Measurements from ENCODE around the gene AARS2.
A peak's percentile ranks its signal among the peaks of the same experiment; 100 is the strongest.

The AARS2 gene

DNA sequence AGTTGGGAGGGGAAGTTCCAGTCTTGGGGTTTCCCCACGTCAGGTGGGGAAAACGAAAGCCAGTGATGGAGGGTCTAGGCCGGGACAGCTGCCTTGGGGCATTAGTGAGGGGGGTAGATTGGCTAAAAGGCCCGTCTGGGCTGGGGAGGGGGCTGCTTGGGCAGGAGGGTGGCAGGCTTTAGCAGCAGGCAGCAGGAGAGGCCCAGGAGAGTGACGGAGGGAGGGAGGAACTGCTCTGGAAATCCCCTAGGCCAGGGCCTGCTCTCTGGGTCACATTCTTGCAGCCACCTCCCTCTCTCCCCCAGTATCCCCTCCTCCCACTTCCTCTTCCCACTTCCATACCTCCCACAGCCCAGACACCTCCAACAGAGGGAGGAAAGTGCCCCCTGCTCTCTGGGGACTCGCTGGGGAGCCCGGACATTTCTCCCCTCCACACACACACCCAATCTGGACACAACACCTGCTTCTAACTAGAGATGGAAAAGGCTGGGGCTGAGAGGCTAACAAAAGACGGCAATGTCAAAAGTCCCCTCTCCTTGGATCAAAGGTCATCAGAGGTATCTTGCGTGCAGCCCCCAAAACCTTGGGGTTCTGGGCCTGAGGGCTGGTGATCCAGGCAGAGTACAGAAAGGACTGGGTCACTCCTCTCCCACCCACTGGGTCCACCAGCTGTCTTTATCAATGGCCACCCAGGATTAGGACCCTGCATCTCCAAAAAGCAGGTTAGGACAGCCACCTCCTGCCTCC, 49.6 kb downstream of the AARS2 start:
- DNase-seq (ENCODE audit: low read depth in 2 of 2), result no peak

DNA sequence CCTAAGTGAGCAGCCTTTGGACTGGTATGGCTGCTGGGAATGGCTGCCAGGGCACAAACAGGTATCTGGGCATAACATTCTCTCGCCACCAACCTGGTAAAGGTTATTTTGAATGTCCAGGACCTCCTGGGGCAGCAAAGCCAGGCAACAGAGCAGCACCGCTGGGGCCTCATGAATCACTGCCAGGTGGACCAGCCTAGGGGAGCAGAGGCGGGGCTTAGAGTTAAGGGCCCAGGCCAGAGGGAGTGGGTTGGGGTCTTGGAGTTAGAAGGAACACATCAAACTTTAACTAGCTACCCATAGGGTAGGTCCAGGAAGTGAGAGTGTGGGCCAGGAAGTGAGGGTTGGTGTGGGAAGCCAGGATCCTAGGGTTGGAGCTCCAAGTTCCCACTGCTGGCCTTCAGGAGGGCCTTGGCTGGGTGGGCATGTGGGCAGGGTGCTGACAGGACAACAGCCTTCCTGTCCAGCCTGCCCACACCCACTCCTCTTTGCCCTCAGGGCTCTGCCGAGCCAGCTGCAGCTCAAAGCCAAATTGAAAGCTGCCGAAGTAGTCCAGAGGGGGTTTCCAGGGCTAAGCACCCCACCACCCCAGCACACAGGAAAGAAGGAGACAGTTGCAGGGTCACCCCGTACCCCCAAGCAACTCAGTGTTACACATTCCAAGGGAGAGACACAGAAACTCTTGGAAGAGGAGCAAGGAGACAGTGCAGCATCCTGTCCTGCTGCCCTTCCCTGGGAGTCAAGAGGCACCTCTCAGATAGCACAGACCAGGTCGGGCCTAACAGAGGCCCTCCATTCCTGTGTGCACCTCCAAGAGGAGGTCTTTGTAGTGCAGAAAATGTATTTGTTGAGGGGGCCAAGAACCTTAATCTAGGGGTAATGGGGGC, 50.4 kb downstream of the AARS2 start:
- no peak for DNase-seq (ENCODE audit: low read depth in 2 of 2)

DNA sequence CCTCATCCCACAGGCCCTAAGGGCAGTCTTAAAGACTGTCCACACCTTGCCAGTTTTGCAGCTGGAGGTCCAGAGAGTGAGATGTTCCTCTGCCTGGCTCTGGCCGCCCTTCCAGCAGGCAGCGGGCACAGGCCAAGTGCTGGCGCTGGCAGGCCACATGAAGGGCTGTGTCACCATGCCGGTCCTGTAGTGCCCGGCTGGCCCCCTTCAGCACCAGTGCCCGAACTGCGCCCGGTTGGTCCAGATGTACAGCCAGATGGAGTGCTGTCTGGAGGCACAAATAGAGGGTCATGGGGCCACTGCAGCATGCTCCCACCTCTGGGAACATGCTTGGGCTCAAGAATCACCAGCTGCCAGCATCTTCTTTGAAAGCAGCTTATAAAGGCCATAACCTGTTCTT, 51.6 kb downstream of the AARS2 start:
- no peak for DNase-seq (ENCODE audit: low read depth in 2 of 2)

DNA sequence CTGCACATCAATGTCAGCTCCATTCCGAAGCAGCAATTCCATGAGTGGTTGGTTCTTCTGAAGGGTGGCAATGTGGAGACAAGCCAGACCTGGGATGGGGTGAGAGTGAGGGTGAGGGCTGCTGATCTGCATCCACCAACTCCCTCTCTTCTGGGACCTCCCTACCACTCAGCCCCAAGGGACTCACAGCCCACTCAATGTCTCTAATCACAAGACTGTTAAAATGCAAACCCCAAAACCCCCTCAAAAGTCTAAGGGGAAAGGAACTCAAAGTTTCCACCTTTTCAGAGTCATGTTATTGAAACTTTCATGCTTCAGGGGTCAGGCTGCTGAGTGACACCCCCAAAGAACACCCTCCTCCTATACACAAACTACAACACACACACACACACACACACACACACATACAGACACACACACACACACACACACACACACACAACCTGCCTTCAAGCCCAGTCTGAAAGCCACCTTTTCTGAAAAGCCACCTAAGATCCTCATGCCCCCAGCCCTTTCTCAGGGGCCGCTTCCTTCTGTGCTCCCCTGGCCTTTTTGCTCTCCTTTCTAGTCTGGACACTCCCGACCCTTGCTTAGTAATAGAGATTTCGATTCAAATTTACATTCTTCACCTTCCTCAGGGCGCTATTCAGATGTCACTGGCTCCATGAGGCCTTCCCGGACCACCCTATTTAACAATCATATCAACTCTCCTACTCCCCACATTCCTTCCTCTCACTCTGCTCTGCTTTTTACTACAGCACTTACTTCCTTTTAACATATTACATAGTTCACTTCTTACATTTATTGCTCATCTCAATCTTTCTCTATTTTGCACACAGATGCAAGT, 52.5 kb downstream of the AARS2 start:
- DNase-seq (ENCODE audit: low read depth in 2 of 2), result no peak

DNA sequence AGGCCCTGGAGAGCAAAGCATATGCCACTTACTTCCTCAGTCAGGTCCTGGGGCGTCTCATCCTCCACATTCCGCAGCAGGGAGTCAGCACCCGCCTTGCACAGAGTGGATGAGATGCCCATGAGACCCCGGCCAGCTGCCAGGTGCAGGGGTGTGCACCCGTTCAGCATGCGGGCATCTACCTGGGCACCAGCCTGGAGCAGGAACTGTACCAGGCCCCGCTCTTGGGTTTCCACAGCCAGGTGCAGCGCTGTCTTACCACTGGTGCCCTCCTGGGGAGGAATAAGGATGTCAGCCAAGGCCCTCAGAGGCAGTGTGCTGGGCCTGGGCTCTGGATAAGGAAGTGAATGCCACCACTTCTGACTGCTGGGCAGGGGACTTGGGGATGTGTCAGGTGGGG, 53.1 kb downstream of the AARS2 start:
- no peak for DNase-seq (ENCODE audit: low read depth in 2 of 2)

DNA sequence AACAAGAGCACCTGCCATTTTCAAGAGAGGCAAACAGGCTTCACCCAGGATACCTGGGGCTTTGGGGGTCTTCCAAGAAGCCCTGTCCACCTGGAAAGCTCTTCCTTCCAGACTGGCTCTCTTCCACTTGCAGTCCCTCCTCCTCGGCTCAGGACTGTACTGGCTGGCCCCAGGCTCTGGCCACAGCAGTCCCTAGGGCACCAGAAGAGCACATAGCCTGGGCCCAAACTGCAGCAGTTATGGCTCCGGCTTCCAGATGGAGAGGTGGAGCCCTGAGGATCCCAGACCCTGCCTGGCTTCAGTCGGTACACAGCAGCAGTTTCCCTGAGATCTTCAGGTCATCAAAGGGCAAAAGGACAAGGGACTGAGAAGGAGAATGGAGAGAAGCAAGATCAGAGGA, 54.2 kb downstream of the AARS2 start:
- no peak for DNase-seq (ENCODE audit: low read depth in 2 of 2)

DNA sequence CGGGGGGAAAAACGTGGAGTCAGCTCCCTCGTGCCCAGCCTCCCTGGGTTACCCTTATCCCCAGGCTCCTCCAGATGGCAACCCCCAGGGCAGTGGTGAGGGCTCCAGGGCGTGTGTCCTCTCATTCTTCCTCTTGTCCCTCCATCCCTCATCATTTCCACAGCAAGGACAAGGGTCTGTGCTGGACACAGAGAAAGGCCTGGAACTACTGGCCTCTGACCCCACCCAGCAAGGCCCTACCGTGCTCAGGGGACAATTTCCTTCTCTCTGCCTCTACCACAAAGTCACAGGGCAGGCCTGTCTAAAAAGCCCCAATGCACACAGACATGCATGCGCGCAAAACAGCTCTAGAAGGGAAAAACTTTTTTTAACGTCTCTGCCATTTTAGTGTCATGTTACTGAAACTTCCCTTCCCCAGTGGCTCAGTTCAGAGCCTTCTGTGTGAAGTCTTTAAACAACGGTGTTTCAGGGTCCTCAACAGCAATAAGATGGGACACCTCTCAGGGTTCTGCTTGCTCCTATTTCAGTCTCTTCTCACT, 54.8 kb downstream of the AARS2 start:
- no peak for DNase-seq (ENCODE audit: low read depth in 2 of 2)

DNA sequence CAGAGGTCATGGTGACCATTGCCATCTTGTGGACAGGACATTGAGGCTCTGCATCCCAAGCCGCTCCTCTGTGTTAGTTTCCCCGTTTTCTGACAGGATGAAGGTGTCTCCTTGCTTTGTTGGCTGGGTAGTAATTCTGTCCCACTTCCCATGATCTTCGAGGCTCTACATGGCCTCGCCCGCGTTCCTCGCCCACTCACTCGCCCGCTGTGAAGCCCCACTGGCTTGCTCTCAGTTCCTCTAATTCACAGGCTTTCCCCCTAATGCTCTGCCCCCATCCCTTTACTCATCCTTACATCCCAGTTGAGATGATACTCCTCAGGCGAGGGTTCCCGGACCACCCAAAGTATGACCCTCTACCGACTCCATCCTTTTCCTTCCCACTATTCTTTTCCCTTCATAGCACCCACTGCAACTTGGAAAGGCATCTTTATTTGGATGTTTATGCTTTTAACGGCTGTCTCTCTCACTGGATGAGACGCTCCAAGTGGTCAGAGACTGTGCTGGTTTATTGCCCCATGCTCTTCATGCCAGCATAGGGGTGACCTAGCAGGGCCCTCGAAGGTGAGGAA, 55.3 kb downstream of the AARS2 start:
- no peak for DNase-seq (ENCODE audit: low read depth in 2 of 2)

DNA sequence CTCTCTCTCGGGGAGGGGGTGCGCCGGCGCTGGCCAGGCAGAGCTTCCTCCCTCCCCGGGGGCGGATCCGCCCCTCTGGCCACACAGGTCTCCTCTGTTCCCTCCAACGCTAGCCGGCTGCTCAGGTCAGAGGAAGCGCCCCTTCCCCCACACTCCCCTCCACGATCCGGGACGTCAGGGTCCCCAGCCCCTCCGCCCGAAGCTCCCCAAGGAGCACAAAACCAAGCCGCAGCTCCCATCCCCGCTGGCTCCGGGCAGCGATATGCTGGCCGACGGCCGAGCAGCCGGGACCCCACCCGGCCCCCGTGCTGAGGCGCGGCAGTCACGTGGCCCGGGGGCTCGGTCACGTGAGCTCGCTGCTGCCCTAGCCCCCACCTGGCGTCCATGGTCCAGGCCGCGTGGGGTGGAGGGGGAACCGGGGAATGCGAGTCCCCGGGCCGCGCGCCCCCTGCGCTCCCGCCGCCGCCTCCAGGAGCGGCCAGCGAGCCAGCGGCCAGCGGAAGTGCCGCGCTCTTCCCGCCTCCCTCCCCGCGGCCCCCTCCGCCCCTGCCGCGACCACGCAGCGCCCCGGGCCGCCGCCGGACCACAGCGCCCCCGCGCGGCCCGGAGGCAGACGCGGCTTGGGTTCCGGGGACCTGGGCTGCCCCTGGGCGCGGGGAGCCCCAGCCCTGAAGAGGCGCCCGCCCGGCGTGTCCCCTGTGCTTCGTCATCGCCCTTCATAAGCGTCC, 56.0 kb downstream of the AARS2 start, which contains the start of gene SLC35B2:
SLC35B2 (minus strand) TSS at position 504 of the 728 bp plus-strand sequence; CDS start at position 386, 118 bp downstream.
- peak; percentile 49 to 52 for DNase-seq (ENCODE audit: low read depth in 2 of 2)

DNA sequence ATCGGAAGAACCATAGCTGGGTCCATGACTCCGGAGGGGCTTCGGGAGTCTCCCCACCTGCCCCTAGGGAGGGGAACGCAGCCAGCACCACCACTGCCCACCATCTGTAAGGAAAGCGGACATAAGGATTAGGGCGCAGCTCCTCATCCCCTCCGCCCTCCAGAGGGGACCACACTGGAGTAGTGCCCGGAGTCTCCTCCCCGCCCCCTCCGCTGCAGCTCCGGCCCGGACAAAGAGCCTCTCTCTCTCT, 56.4 kb downstream of the AARS2 start:
- peak in 1 of 2 donors; percentile 28 for DNase-seq (ENCODE audit: low read depth in 2 of 2)

DNA sequence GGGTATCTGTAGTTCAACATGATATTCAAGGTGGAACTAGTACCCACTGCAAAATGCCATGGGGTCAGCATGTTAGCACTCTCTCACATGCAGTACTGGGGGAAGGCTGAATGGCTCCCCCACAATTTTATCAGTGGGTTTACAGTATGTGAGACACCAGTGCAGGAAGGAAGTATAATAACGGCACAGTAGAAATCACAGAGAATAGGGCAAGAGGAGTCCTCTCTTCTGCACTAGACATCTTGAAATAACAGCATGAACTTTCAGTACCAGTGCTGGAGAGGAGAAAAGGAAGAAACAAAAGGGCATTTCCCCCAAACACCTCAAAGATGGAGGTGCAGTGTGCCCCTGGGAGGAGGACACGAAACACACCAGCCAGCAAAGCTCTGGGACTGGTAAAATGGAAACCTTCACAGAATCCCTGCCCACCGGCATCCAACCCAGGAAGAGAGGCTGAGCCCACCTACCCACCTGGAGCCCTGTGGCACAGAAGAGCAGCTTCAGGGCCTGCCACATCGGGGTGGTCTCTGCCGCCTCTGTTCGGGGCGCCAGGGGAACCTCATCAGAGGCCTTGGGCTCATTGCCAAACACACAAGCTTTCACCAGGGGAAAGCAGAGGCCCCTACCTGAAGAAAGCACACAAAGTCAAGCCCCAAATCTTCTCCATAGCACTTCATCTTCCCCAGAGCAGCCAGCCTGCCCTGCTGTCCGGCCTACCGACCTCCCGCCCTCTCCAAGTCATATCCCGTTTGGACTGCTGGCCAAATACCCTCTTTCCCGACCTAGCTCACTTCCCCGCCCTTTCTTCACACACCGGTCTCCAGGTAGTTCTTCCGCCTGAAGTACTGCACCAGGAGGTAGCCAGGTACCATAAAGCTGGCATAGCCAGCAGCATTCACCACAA, 57.0 kb downstream of the AARS2 start:
- DNase-seq (ENCODE audit: low read depth in 2 of 2), result no peak

DNA sequence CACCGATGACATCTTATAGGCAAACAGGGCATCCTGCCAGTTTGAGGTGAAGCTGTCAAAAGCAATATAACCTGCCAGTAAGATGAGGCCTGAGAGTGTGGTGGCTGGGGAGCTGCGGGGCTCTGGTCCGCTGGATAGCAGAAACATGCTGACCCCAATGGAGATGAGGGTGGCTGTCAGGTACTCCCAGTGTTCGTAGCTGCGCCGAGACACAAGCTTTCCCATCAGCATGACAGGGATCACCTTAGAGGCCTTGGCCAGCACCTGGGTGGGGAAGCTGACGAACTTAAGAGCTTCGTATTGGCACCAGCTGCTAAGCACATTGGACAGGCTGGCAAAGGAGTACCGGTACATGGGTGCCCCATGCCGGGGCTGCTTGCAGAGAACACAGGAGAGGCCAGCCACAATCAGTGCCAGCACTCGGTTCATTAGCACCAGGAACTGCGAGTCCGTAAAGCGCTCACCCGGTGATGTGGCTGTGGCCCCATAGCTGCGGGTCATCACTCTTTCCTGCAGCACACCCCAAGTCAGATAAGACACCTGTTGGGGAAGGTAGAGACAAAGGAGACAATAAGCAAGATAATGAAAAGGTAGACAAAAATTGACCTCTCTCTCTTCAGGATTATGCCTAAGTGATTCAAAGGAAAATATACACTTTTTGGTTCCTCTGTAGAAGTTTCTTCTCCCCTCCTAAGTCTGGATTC, 57.9 kb downstream of the AARS2 start:
- peak; percentile 28 to 39 for DNase-seq (ENCODE audit: low read depth in 2 of 2)

DNA sequence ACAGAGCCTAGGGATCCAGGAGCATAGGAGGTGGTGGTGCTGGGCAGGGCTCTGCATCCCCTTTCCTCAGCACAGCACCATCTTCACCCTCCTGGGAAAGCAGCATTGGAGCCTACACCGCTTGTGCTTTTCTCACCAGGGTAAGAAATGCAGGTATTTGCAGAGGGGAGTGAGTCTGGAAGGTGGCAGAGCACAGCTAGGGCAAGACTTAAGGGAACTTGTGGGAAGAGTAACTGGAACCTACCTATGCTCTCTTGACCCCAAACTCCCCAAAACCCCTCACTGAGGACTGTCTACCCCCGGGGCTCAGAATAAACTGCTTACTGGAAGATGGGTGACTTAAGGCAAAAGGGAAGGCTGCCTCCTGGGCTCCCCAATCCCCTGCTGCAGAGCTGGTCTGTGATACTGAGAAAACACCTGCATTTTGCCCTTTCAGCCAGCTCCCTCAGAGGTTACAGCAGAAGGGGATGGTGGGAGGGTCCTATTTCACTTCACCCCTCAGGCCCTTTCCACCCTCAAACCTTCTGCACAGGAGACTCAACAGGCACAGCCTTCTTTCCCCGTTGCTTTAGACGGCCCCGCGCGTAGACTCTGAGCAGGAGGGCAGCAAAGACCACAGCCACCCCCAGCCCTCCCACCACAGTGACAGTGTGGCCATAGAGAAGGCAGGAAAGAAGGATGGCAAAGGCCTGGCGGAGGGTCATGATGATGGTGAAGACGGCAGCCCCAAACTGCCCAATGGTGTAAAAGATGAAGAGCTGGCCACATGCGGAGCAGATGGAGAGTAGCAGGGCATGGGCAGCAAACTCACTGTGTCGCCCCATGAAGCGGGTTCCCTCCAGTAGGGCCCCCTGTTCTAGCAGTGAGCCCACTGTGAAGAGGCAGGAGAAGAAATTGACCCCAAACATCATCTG, 58.7 kb downstream of the AARS2 start:
- DNase-seq (ENCODE audit: low read depth in 2 of 2), result peak in 1 of 2 donors; percentile 23

DNA sequence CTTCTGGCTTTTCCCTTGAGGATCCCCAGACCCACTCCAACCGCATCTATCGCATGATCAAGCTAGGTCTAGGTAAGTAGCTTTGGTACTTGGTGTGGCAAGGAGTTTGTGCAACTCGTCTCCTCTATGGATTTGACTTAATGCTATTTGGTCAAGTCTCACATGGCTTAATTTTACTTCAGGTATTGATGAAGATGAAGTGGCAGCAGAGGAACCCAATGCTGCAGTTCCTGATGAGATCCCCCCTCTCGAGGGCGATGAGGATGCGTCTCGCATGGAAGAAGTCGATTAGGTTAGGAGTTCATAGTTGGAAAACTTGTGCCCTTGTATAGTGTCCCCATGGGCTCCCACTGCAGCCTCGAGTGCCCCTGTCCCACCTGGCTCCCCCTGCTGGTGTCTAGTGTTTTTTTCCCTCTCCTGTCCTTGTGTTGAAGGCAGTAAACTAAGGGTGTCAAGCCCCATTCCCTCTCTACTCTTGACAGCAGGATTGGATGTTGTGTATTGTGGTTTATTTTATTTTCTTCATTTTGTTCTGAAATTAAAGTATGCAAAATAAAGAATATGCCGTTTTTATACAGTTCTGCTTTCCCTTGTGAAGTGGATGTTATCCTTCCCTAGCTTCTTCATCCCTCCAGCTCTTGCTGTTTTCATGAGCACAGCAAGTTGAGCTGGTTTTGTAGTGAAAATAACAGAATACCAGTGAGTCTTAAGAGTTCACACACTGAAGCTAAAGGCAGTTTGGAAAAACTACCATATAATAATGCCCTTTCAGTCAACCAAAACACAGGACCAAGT, 59.6 kb downstream of the AARS2 start:
- DNase-seq (ENCODE audit: low read depth in 2 of 2), result peak; percentile 53 to 59

DNA sequence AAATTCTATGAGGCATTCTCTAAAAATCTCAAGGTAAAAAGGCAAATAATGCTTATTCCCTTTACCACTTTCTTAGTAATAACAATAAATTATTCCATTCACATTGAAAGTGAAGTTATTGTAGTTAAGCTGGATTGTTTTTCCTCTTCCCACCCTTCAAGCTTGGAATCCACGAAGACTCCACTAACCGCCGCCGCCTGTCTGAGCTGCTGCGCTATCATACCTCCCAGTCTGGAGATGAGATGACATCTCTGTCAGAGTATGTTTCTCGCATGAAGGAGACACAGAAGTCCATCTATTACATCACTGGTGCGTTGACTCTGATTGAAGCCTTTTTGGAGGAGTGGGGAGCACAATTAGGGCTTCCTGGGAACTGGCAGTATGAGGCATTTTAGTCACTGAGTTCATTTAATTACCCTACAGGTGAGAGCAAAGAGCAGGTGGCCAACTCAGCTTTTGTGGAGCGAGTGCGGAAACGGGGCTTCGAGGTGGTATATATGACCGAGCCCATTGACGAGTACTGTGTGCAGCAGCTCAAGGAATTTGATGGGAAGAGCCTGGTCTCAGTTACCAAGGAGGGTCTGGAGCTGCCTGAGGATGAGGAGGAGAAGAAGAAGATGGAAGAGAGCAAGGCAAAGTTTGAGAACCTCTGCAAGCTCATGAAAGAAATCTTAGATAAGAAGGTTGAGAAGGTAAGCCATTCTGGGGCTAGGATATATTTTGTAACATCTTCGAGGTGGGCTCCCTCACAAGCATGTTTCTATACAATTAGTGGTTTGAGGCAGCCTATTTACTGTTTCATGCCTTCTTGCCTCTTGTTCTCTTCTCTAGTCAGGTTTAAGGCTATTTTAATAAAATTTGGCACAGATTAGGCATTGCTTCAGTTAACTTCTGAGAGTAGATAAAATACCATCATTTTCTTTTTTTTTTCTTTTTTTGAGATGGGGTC, 61.3 kb downstream of the AARS2 start:
- DNase-seq (ENCODE audit: low read depth in 2 of 2), result no peak

DNA sequence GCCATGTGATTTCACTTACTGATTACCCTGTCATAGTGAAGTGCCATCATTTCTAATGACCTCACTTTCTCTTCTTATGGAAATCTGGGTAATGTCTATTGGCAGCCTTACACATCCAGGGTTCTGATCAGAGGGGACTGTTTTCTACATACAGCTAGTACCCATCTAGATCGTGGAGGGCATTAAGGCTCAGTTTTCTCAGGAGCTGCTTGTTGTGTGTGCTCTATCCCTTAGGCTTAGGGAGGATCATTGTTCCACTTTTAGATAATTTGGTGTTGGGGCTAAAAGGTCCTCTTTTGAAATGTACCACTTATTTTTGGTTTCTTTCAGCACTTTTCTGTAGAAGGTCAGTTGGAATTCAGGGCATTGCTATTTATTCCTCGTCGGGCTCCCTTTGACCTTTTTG, 62.4 kb downstream of the AARS2 start:
- no peak for DNase-seq (ENCODE audit: low read depth in 2 of 2)
